LNCaP clone FGC (cell line): Measurements from ENCODE around the gene ULBP2.
"Not testable (repeated sequence)": the region's sequence is repeated elsewhere in the genome, so short reads cannot be mapped to it uniquely, and the experiment has no call there.

Experiments used
- DNase-seq: peaks from one replicate; pipeline ENCODE4 v3.0.0-alpha.2; 2011; ENCODE audit warnings: low read depth
- H3K4me3 ChIP-seq: 2 replicates; pipeline ENCODE4 v1.5.1; 2011; ENCODE audit warnings: mild to moderate bottlenecking, low read depth, low read length, control low read depth
- TF ChIP-seq, protein P1 (sequence below): IDR thresholded peaks from 2 replicates; pipeline ENCODE4 v1.5.1; 2012; ENCODE audit warnings: mild to moderate bottlenecking; ENCODE audit not compliant: control insufficient read depth, insufficient read depth; ENCODE audit errors: extremely low read depth

The ULBP2 gene

GRCh38 chr6:149910721-149911151 lies 31.1 kb upstream of the ULBP2 start:
- DNase-seq: no peak
- TF ChIP-seq, protein P1, sequence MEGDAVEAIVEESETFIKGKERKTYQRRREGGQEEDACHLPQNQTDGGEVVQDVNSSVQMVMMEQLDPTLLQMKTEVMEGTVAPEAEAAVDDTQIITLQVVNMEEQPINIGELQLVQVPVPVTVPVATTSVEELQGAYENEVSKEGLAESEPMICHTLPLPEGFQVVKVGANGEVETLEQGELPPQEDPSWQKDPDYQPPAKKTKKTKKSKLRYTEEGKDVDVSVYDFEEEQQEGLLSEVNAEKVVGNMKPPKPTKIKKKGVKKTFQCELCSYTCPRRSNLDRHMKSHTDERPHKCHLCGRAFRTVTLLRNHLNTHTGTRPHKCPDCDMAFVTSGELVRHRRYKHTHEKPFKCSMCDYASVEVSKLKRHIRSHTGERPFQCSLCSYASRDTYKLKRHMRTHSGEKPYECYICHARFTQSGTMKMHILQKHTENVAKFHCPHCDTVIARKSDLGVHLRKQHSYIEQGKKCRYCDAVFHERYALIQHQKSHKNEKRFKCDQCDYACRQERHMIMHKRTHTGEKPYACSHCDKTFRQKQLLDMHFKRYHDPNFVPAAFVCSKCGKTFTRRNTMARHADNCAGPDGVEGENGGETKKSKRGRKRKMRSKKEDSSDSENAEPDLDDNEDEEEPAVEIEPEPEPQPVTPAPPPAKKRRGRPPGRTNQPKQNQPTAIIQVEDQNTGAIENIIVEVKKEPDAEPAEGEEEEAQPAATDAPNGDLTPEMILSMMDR: no peak
- H3K4me3 ChIP-seq: no peak overlapping the region

- DNase-seq: not testable (repeated sequence)
Measured at GRCh38 chr6:149912680-149913079, 29.1 kb upstream of the ULBP2 start.

GRCh38 chr6:149913085-149913484 lies 28.7 kb upstream of the ULBP2 start:
- TF ChIP-seq, protein P1: no peak
- H3K4me3 ChIP-seq: no peak overlapping the region
- DNase-seq: no peak

More at GRCh38 chr6:149912680-149913079, 29.1 kb upstream of the ULBP2 start:
- not testable (repeated sequence) for H3K4me3 ChIP-seq

GRCh38 chr6:149913540-149914240 lies 28.1 kb upstream of the ULBP2 start:
- TF ChIP-seq, protein P1: no peak
- H3K4me3 ChIP-seq: no peak overlapping the region
- DNase-seq: no peak

DNA sequence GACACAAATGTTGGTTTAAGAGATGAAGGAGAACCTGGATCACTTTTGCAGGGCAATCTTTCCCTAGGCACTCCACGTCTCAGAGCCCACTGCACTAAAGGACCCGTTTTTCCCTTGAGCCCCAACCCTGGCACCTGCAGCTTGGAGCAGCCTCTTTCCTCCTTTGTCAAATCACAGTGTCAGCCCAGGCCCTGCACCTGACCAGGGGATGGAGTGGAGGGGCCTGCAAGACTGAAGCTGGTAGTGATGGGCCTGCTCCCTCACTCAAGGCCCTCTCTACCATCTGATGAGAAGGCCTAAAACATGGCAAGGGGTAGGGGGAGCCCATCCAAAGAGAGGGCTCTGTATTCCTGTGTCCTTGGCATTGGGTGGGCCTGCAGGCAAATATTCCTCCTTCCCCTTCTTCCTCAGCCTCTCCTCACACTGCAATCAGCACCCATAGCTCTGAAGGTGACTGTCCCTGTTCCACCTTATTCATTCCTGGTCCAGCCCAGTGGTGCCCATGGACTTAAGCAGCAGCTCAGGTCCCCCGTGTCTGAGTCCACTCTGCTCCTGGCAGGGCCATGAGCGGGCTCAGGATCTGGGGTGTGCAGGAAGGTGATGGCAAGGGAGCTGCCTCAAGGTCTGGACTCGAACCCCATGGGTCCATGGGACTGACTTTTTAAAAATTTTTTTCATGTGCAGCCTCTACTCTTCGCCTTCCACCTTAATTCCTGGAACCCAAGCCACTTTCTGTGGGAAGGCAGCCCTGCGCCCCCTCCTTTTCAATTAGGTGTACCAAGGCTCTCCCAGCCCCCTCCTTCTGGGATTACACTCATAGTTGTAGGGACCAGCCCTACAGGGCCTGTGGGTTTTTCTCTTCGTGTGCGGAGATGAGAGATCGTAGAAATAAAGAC lies 25.6 kb upstream of the ULBP2 start:
- DNase-seq: no peak
- H3K4me3 ChIP-seq: no peak overlapping the region
- TF ChIP-seq, protein P1: no peak

DNA sequence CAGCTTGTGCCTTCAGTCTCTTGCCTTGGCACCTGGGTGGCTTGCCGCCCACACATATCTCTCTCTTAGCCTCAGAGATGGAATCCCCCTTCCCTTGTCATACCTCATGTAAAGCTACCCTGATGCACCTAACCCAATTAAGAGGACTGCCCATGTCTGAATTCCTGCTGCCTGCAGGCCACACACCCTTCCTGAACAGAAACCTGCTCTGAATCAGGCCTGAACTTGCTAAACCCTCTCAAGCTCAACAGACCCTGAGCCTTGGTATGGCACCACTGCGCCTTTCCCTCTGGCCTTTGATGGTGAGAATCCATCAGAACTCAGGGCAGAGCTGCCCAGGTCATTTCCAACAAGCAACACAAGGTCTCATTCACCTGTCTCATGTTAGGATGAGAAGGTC lies 24.1 kb upstream of the ULBP2 start:
- TF ChIP-seq, protein P1: no peak
- H3K4me3 ChIP-seq: no peak overlapping the region
- no peak for DNase-seq

- no peak for DNase-seq
- H3K4me3 ChIP-seq: no peak overlapping the region
- TF ChIP-seq, protein P1: no peak
Measured at GRCh38 chr6:149918151-149918905, 23.5 kb upstream of the ULBP2 start.

GRCh38 chr6:149919126-149919833 lies 22.5 kb upstream of the ULBP2 start:
- DNase-seq, H3K4me3 ChIP-seq: not testable (repeated sequence)
